GM12865 (cell line): ENCODE measurements around the gene SPEF2.

Experiments used
- DNase-seq: peaks from one replicate; pipeline ENCODE4 v3.0.0; 2010; ENCODE audit warnings: low read depth
- H3K4me3 ChIP-seq: 2 replicates; pipeline ENCODE4 v1.5.1; 2011; ENCODE audit warnings: mild to moderate bottlenecking, low read depth, low read length, control low read depth
- TF ChIP-seq, protein P1 (sequence below): IDR thresholded peaks from 2 replicates; pipeline ENCODE4 v1.5.1; 2011; ENCODE audit warnings: low read length, control low read depth, low read depth, inconsistent platforms; ENCODE audit not compliant: insufficient read depth; ENCODE audit errors: missing control alignments

SPEF2 gene

GRCh38 chr5:35771839-35772238, 154.2 kb downstream of the SPEF2 start:
- no peak overlapping the region for H3K4me3 ChIP-seq
- DNase-seq: no peak
- TF ChIP-seq, protein P1, sequence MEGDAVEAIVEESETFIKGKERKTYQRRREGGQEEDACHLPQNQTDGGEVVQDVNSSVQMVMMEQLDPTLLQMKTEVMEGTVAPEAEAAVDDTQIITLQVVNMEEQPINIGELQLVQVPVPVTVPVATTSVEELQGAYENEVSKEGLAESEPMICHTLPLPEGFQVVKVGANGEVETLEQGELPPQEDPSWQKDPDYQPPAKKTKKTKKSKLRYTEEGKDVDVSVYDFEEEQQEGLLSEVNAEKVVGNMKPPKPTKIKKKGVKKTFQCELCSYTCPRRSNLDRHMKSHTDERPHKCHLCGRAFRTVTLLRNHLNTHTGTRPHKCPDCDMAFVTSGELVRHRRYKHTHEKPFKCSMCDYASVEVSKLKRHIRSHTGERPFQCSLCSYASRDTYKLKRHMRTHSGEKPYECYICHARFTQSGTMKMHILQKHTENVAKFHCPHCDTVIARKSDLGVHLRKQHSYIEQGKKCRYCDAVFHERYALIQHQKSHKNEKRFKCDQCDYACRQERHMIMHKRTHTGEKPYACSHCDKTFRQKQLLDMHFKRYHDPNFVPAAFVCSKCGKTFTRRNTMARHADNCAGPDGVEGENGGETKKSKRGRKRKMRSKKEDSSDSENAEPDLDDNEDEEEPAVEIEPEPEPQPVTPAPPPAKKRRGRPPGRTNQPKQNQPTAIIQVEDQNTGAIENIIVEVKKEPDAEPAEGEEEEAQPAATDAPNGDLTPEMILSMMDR: no peak

DNA sequence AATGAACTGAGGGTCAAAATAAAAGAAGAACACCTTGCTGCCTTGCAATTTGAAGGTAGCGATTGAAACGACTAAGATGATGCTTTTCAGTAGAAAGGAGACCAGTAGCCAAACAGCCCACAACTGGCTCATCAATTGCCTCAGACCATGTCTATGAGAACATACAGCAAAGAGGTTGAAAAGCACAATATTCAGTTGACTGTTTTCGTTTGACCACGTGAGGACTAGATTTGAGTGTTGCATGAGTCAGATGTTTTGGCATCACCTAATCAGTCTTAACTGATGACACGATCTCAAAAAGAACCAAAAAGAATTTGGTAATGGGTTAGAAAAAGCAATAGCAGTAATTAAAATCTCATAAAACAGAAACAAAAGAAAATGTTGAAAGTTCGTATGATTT, 156.3 kb downstream of the SPEF2 start:
- TF ChIP-seq, protein P1: no peak
- H3K4me3 ChIP-seq: no peak overlapping the region
- no peak for DNase-seq

DNA sequence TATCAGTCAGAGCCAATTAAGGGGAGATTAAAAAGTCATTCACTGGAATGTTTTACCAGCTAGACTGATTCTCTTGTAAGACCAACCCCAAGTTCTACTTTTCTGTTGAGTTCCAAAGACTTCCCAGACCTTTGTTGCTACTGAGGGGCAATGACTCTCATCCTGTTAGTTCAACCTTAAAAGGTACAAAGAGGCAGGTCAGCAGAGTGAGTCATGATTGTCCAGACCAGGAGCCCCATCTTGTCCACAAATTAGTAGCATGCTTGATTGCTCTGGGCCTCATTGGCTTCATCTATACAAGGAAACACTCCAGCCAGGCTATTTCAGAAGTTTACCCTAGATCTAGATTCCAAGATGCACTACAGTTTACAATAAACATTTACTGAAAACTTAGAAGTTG, 159.1 kb downstream of the SPEF2 start:
- TF ChIP-seq, protein P1: no peak
- DNase-seq: no peak
- no peak overlapping the region for H3K4me3 ChIP-seq

- peak; percentile 84 for DNase-seq
- TF ChIP-seq, protein P1: peak; percentile 52
- H3K4me3 ChIP-seq: no peak overlapping the region
Measured at GRCh38 chr5:35777358-35778087, 159.9 kb downstream of the SPEF2 start.

DNA sequence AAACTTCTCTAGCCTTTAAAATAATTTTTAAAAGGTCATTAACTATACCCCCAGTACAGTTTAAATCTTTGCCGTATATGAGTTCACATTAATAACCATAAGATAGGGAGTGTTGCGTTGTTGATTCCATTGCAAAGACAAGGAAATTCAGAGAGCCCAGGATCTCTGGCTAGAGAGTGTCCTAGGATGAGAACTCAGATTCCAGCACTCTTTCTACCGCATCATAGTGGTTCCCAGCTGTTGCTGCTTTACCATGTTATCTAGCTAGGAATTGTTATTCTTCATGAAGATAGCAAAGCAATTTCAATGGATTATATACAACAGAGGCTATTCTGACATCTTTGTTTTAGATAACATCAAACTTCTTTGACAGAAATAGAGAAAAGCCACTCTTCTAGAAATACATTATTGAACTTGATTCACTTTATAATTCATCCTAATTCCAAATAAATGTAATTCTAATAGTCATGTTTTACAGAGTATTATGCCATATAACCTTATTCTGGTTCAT, 160.7 kb downstream of the SPEF2 start:
- DNase-seq: no peak
- TF ChIP-seq, protein P1: no peak
- no peak overlapping the region for H3K4me3 ChIP-seq

GRCh38 chr5:35780236-35780635, 162.6 kb downstream of the SPEF2 start:
- DNase-seq: no peak
- H3K4me3 ChIP-seq: no peak overlapping the region
- TF ChIP-seq, protein P1: no peak
